HEK293 (cell line): ENCODE results near the gene TSHZ3.

Source experiments
- BCL11A ChIP-seq: fragments of 450-650 bp; formaldehyde crosslinking; IDR thresholded peaks from 2 replicates; pipeline ENCODE4 v1.5.1; 2016; ENCODE audit warnings: low read depth, missing biosample characterization, missing genetic modification characterization
- GLIS2 ChIP-seq: fragments of 450-650 bp; formaldehyde crosslinking; IDR thresholded peaks from 2 replicates; pipeline ENCODE4 v1.5.1; 2016; ENCODE audit warnings: missing biosample characterization, missing genetic modification characterization
- HOXC10 ChIP-seq: sonication (generic); formaldehyde crosslinking; IDR thresholded peaks from 2 replicates; pipeline ENCODE4 v1.8.1; 2023; ENCODE audit warnings: mild to moderate bottlenecking, missing genetic modification reagents
- ZFP69B ChIP-seq: fragments of 450-650 bp; formaldehyde crosslinking; IDR thresholded peaks from 2 replicates; pipeline ENCODE4 v1.5.1; 2016; ENCODE audit warnings: missing biosample characterization, missing genetic modification characterization
- ZNF133 ChIP-seq: fragments of 450-650 bp; formaldehyde crosslinking; IDR thresholded peaks from 2 replicates; pipeline ENCODE4 v1.5.1; 2016; ENCODE audit warnings: missing biosample characterization, missing genetic modification characterization
- ZNF248 ChIP-seq: fragments of 450-650 bp; formaldehyde crosslinking; IDR thresholded peaks from 2 replicates; pipeline ENCODE4 v1.5.1; 2017; ENCODE audit warnings: missing biosample characterization, missing genetic modification characterization
- ZNF394 ChIP-seq: fragments of 450-650 bp; formaldehyde crosslinking; IDR thresholded peaks from 2 replicates; pipeline ENCODE4 v1.5.1; 2016; ENCODE audit warnings: missing biosample characterization, missing genetic modification characterization, mild to moderate bottlenecking, moderate library complexity, borderline replicate concordance
- ZNF423 ChIP-seq: fragments of 450-650 bp; formaldehyde crosslinking; IDR thresholded peaks from 2 replicates; pipeline ENCODE4 v1.5.1; 2016; ENCODE audit warnings: missing biosample characterization, missing genetic modification characterization
- ZNF426 ChIP-seq: fragments of 450-650 bp; formaldehyde crosslinking; IDR thresholded peaks from 2 replicates; pipeline ENCODE4 v1.5.1; 2017; ENCODE audit warnings: missing biosample characterization, missing genetic modification characterization, mild to moderate bottlenecking, inconsistent platforms, moderate library complexity
- ZNF548 ChIP-seq: fragments of 450-650 bp; formaldehyde crosslinking; IDR thresholded peaks from 2 replicates; pipeline ENCODE4 v1.5.1; 2016; ENCODE audit warnings: missing biosample characterization, missing genetic modification characterization
- ZNF571 ChIP-seq: fragments of 450-650 bp; formaldehyde crosslinking; IDR thresholded peaks from 2 replicates; pipeline ENCODE4 v1.5.0; 2017; ENCODE audit warnings: missing biosample characterization, missing genetic modification characterization
- ZNF600 ChIP-seq: fragments of 450-650 bp; formaldehyde crosslinking; IDR thresholded peaks from 2 replicates; pipeline ENCODE4 v1.5.1; 2016; ENCODE audit warnings: missing biosample characterization, missing genetic modification characterization
- ZNF768 ChIP-seq: fragments of 450-650 bp; formaldehyde crosslinking; IDR thresholded peaks from 2 replicates; pipeline ENCODE4 v1.5.1; 2018; ENCODE audit warnings: missing biosample characterization, mild to moderate bottlenecking, missing genetic modification characterization
- ZSCAN30 ChIP-seq: fragments of 450-650 bp; IDR thresholded peaks from 2 replicates; pipeline ENCODE4 v1.5.1; 2018; ENCODE audit warnings: missing biosample characterization, mild to moderate bottlenecking, missing genetic modification characterization, moderate library complexity
- TF ChIP-seq, protein P1 (sequence below): fragments of 450-650 bp; formaldehyde crosslinking; IDR thresholded peaks from 2 replicates; pipeline ENCODE4 v1.5.1; 2016; ENCODE audit warnings: missing biosample characterization, missing genetic modification characterization
- TF ChIP-seq, protein P2 (sequence below): fragments of 450-650 bp; formaldehyde crosslinking; IDR thresholded peaks from 2 replicates; pipeline ENCODE4 v1.5.1; 2016; ENCODE audit warnings: missing biosample characterization, missing genetic modification characterization
- TF ChIP-seq, protein P3 (sequence below): fragments of 450-650 bp; formaldehyde crosslinking; IDR thresholded peaks from 2 replicates; pipeline ENCODE4 v1.5.1; 2016; ENCODE audit warnings: missing biosample characterization, missing genetic modification characterization
- TF ChIP-seq, protein P4 (sequence below): fragments of 450-650 bp; formaldehyde crosslinking; IDR thresholded peaks from 2 replicates; pipeline ENCODE4 v1.5.1; 2016; ENCODE audit warnings: missing biosample characterization, missing genetic modification characterization
- TF ChIP-seq, protein P5 (sequence below): fragments of 450-650 bp; formaldehyde crosslinking; IDR thresholded peaks from 2 replicates; pipeline ENCODE4 v1.5.1; 2016; ENCODE audit warnings: missing biosample characterization, missing genetic modification characterization
- TF ChIP-seq, protein P6 (sequence below): fragments of 450-650 bp; formaldehyde crosslinking; IDR thresholded peaks from 2 replicates; pipeline ENCODE4 v1.5.1; 2017; ENCODE audit warnings: missing biosample characterization, missing genetic modification characterization
- TF ChIP-seq, protein P7 (sequence below): fragments of 450-650 bp; formaldehyde crosslinking; IDR thresholded peaks from 2 replicates; pipeline ENCODE4 v1.5.0; 2017; ENCODE audit warnings: missing biosample characterization, missing genetic modification characterization, borderline replicate concordance
- TF ChIP-seq, protein P8 (sequence below): sonication (generic); formaldehyde crosslinking; IDR thresholded peaks from 2 replicates; pipeline ENCODE4 v1.8.1; 2022; ENCODE audit warnings: mild to moderate bottlenecking, moderate library complexity, missing genetic modification reagents
- TF ChIP-seq, protein P9 (sequence below): fragments of 450-650 bp; formaldehyde crosslinking; optimal IDR thresholded peaks from 2 replicates; pipeline ENCODE3; 2016; ENCODE audit warnings: missing biosample characterization, mild to moderate bottlenecking, missing genetic modification characterization

Gene TSHZ3

DNA sequence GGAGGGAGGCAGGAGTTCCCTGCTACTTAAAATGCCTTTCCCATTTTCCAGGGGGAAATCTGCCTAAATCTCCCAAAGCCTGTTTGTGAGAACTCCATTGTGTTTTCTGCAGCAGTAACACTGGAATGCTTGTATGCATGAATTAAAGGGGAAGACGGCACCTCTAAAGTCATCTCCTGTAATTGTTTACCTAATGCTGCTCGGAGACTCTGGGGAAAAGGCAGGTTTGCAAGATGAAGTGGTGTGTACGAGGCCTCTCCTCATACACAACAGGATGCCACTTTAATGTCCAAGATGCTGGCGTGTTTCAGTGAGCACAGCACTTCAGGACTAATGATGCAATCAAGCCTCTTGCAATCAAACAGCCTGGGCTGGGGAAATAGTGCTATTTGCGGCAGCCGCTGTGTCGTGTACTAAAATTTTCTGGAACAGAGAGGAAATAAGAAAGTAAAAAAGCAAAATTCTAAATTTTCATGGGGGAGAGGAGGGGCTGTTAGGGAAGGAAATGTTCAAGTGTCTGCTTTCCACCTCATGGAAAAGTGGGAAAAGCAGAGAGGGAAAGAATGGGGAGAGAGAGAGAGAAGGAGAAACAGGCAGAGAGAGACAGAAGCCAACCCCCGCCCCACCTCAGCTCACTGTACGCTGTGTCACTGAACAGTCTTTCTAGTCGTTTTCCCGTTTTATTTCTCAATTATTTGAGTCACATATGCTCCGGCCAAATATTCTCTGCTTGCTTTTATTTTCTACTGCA lies 32.9 kb downstream of the TSHZ3 start (continued):
- TF ChIP-seq, protein P1, sequence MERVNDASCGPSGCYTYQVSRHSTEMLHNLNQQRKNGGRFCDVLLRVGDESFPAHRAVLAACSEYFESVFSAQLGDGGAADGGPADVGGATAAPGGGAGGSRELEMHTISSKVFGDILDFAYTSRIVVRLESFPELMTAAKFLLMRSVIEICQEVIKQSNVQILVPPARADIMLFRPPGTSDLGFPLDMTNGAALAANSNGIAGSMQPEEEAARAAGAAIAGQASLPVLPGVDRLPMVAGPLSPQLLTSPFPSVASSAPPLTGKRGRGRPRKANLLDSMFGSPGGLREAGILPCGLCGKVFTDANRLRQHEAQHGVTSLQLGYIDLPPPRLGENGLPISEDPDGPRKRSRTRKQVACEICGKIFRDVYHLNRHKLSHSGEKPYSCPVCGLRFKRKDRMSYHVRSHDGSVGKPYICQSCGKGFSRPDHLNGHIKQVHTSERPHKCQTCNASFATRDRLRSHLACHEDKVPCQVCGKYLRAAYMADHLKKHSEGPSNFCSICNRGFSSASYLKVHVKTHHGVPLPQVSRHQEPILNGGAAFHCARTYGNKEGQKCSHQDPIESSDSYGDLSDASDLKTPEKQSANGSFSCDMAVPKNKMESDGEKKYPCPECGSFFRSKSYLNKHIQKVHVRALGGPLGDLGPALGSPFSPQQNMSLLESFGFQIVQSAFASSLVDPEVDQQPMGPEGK (tag by site-specific recombination) = peak; percentile 76
- TF ChIP-seq ZNF248 (no peak), HOXC10 (CRISPR knock-in tag) (no peak), ZNF426 (tag by site-specific recombination) (no peak), ZNF571 (tag by site-specific recombination) (no peak), ZNF548 (tag by site-specific recombination) (no peak; the same call in 1 of the 2 replicates), ZNF423 (tag by site-specific recombination) (no peak), ZNF600 (tag by site-specific recombination) (peak; percentile 85), ZNF133 (tag by site-specific recombination) (no peak), ZFP69B (peak; percentile 100), ZNF394 (tag by site-specific recombination) (no peak), GLIS2 (tag by site-specific recombination) (no peak), BCL11A (tag by site-specific recombination) (no peak), ZSCAN30 (tag by site-specific recombination) (peak; percentile 79; the same call in 1 of the 2 replicates), ZNF768 (tag by site-specific recombination) (peak; percentile 57)
- TF ChIP-seq, protein P2, sequence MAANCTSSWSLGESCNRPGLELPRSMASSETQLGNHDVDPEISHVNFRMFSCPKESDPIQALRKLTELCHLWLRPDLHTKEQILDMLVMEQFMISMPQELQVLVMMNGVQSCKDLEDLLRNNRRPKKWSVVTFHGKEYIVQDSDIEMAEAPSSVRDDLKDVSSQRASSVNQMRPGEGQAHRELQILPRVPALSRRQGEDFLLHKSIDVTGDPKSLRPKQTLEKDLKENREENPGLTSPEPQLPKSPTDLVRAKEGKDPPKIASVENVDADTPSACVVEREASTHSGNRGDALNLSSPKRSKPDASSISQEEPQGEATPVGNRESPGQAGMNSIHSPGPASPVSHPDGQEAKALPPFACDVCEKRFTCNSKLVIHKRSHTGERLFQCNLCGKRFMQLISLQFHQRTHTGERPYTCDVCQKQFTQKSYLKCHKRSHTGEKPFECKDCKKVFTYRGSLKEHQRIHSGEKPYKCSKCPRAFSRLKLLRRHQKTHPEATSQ (tag by site-specific recombination) = no peak
- TF ChIP-seq, protein P3, sequence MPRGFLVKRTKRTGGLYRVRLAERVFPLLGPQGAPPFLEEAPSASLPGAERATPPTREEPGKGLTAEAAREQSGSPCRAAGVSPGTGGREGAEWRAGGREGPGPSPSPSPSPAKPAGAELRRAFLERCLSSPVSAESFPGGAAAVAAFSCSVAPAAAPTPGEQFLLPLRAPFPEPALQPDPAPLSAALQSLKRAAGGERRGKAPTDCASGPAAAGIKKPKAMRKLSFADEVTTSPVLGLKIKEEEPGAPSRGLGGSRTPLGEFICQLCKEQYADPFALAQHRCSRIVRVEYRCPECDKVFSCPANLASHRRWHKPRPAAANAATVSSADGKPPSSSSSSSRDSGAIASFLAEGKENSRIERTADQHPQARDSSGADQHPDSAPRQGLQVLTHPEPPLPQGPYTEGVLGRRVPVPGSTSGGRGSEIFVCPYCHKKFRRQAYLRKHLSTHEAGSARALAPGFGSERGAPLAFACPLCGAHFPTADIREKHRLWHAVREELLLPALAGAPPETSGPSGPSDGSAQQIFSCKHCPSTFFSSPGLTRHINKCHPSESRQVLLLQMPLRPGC = no peak; the same call in 1 of the 2 replicates
- TF ChIP-seq, protein P4, sequence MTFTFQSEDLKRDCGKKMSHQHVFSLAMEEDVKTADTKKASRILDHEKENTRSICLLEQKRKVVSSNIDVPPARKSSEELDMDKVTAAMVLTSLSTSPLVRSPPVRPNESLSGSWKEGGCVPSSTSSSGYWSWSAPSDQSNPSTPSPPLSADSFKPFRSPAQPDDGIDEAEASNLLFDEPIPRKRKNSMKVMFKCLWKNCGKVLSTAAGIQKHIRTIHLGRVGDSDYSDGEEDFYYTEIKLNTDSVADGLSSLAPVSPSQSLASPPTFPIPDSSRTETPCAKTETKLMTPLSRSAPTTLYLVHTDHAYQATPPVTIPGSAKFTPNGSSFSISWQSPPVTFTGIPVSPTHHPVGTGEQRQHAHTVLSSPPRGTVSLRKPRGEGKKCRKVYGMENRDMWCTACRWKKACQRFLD (tag by site-specific recombination) = no peak
- TF ChIP-seq, protein P5, sequence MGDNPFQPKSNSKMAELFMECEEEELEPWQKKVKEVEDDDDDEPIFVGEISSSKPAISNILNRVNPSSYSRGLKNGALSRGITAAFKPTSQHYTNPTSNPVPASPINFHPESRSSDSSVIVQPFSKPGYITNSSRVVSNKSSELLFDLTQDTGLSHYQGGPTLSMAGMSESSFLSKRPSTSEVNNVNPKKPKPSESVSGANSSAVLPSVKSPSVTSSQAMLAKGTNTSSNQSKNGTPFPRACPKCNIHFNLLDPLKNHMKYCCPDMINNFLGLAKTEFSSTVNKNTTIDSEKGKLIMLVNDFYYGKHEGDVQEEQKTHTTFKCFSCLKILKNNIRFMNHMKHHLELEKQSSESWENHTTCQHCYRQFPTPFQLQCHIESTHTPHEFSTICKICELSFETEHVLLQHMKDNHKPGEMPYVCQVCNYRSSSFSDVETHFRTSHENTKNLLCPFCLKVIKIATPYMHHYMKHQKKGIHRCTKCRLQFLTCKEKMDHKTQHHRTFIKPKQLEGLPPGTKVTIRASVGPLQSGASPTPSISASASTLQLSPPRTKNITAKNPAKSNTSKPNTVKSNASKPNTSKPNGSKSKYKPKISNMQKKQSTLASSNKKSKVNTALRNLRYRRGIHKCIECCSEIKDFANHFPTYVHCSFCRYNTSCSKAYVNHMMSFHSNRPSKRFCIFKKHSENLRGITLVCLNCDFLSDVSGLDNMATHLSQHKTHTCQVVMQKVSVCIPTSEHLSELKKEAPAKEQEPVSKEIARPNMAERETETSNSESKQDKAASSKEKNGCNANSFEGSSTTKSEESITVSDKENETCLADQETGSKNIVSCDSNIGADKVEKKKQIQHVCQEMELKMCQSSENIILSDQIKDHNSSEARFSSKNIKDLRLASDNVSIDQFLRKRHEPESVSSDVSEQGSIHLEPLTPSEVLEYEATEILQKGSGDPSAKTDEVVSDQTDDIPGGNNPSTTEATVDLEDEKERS = no peak
- TF ChIP-seq, protein P6, sequence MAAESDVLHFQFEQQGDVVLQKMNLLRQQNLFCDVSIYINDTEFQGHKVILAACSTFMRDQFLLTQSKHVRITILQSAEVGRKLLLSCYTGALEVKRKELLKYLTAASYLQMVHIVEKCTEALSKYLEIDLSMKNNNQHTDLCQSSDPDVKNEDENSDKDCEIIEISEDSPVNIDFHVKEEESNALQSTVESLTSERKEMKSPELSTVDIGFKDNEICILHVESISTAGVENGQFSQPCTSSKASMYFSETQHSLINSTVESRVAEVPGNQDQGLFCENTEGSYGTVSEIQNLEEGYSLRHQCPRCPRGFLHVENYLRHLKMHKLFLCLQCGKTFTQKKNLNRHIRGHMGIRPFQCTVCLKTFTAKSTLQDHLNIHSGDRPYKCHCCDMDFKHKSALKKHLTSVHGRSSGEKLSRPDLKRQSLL = no peak
- TF ChIP-seq, protein P7, sequence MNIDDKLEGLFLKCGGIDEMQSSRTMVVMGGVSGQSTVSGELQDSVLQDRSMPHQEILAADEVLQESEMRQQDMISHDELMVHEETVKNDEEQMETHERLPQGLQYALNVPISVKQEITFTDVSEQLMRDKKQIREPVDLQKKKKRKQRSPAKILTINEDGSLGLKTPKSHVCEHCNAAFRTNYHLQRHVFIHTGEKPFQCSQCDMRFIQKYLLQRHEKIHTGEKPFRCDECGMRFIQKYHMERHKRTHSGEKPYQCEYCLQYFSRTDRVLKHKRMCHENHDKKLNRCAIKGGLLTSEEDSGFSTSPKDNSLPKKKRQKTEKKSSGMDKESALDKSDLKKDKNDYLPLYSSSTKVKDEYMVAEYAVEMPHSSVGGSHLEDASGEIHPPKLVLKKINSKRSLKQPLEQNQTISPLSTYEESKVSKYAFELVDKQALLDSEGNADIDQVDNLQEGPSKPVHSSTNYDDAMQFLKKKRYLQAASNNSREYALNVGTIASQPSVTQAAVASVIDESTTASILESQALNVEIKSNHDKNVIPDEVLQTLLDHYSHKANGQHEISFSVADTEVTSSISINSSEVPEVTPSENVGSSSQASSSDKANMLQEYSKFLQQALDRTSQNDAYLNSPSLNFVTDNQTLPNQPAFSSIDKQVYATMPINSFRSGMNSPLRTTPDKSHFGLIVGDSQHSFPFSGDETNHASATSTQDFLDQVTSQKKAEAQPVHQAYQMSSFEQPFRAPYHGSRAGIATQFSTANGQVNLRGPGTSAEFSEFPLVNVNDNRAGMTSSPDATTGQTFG (tag by site-specific recombination) = no peak
- TF ChIP-seq, protein P8, sequence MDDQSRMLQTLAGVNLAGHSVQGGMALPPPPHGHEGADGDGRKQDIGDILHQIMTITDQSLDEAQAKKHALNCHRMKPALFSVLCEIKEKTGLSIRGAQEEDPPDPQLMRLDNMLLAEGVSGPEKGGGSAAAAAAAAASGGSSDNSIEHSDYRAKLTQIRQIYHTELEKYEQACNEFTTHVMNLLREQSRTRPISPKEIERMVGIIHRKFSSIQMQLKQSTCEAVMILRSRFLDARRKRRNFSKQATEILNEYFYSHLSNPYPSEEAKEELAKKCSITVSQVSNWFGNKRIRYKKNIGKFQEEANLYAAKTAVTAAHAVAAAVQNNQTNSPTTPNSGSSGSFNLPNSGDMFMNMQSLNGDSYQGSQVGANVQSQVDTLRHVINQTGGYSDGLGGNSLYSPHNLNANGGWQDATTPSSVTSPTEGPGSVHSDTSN (CRISPR knock-in tag) = no peak
- TF ChIP-seq, protein P9, sequence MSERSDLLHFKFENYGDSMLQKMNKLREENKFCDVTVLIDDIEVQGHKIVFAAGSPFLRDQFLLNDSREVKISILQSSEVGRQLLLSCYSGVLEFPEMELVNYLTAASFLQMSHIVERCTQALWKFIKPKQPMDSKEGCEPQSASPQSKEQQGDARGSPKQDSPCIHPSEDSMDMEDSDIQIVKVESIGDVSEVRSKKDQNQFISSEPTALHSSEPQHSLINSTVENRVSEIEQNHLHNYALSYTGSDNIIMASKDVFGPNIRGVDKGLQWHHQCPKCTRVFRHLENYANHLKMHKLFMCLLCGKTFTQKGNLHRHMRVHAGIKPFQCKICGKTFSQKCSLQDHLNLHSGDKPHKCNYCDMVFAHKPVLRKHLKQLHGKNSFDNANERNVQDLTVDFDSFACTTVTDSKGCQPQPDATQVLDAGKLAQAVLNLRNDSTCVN (tag by site-specific recombination) = no peak
